Activated B cell treated with CpG ODN at 0.5 μM for 24 hours (primary cell): ENCODE data around the gene PPP1R2C. TPM values are rescaled to one million over a fixed set of nuclear protein-coding genes. Genes with fewer than 3 reads are reported as not detected.
A peak's percentile ranks its signal among the peaks of the same experiment; 100 is the strongest.

ENCODE experiments used
- ATAC-seq: fragments of 200-7000 bp; cut with Tn5 transposase; one replicate; pipeline ENCODE4 v1.10.0; 2021; ENCODE audit warnings: low read depth, mild to moderate bottlenecking, moderate library complexity
- CTCF ChIA-PET: fragments of 350-600 bp; sonication (Branson Sonifier 250); formaldehyde crosslinking; loops from one replicate; lab custom pipeline; 2021; ENCODE audit warnings: antibody characterized with exemption; lab: Charles Lee
- POLR2A ChIA-PET: fragments of 350-600 bp; sonication (Branson Sonifier 250); formaldehyde crosslinking; loops from one replicate; lab custom pipeline; 2021; ENCODE audit warnings: antibody characterized with exemption; lab: Charles Lee
- DNase-seq: peaks from one replicate; pipeline ENCODE4 v3.0.0; 2022
- H3K27ac Mint-ChIP-seq: one replicate; pipeline ENCODE4 v1.8.0; 2020; ENCODE audit warnings: mixed read lengths
- H3K27me3 Mint-ChIP-seq: one replicate; pipeline ENCODE4 v1.8.0; 2021; ENCODE audit warnings: mixed read lengths
- H3K36me3 Mint-ChIP-seq: one replicate; pipeline ENCODE4 v1.8.0; 2021; ENCODE audit warnings: low read depth, mixed read lengths
- H3K4me1 Mint-ChIP-seq: one replicate; pipeline ENCODE4 v1.8.0; 2021; ENCODE audit warnings: mixed read lengths
- H3K4me3 Mint-ChIP-seq: one replicate; pipeline ENCODE4 v1.8.0; 2020; ENCODE audit warnings: mild to moderate bottlenecking, mixed read lengths
- H3K9me3 Mint-ChIP-seq: one replicate; pipeline ENCODE4 v1.8.0; 2020; ENCODE audit warnings: mixed read lengths
- intact Hi-C: fragments of 100-400 bp; cut with micrococcal nuclease; formaldehyde crosslinking; loops from one replicate; pipeline ENCODE4 v1.15.1; 2024
- total RNA-seq: library from RNA; stranded (reverse); gene quantifications from 2 replicates; pipeline ENCODE4 v1.2.3, GENCODE V29; 2022
- TF ChIP-seq, protein P1 (sequence below): fragments of 200-600 bp; IDR thresholded peaks from one replicate; pipeline ENCODE4 v1.8.0; 2022; ENCODE audit warnings: antibody characterized with exemption, mild to moderate bottlenecking

The PPP1R2C gene
- total RNA-seq, 1 donor from 2014 or later = not detected

GRCh38 chrX:42739741-42740140 is 38.2 kb downstream of the PPP1R2C start:
- no peaks in the 10 kb centered on the region for H3K36me3 Mint-ChIP-seq
- intact Hi-C loops = loop anchor here (5.0 kb wide), 1 partner anchor 263 kb away; no protein-coding TSS in a partner anchor
- DNase-seq (no peak), ATAC-seq (no peak)
- TF ChIP-seq, protein P1, sequence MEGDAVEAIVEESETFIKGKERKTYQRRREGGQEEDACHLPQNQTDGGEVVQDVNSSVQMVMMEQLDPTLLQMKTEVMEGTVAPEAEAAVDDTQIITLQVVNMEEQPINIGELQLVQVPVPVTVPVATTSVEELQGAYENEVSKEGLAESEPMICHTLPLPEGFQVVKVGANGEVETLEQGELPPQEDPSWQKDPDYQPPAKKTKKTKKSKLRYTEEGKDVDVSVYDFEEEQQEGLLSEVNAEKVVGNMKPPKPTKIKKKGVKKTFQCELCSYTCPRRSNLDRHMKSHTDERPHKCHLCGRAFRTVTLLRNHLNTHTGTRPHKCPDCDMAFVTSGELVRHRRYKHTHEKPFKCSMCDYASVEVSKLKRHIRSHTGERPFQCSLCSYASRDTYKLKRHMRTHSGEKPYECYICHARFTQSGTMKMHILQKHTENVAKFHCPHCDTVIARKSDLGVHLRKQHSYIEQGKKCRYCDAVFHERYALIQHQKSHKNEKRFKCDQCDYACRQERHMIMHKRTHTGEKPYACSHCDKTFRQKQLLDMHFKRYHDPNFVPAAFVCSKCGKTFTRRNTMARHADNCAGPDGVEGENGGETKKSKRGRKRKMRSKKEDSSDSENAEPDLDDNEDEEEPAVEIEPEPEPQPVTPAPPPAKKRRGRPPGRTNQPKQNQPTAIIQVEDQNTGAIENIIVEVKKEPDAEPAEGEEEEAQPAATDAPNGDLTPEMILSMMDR = no peak
- POLR2A ChIA-PET = no interaction called here
- H3K9me3 Mint-ChIP-seq = no peaks in the 10 kb centered on the region
- CTCF ChIA-PET = no interaction called here
- H3K27me3 Mint-ChIP-seq = no peaks in the 10 kb centered on the region
- peaks cover 16% of the 10 kb centered on the region for H3K4me1 Mint-ChIP-seq
- H3K27ac Mint-ChIP-seq = peak overlapping the region; percentile 88
- H3K4me3 Mint-ChIP-seq = peak overlapping the region; percentile 41

GRCh38 chrX:42739258-42739657 is 38.7 kb downstream of the PPP1R2C start:
- H3K36me3 Mint-ChIP-seq = no peaks in the 10 kb centered on the region
- H3K27me3 Mint-ChIP-seq = no peaks in the 10 kb centered on the region
- intact Hi-C loops = no loop called here
- CTCF ChIA-PET = no interaction called here
- peaks cover 18% of the 10 kb centered on the region for H3K4me1 Mint-ChIP-seq
- H3K27ac Mint-ChIP-seq = peak overlapping the region; percentile 88
- ATAC-seq (peak; percentile 54), DNase-seq (no peak)
- no peaks in the 10 kb centered on the region for H3K9me3 Mint-ChIP-seq
- POLR2A ChIA-PET = no interaction called here
- peak overlapping the region; percentile 41 for H3K4me3 Mint-ChIP-seq
- TF ChIP-seq, protein P1 = no peak

DNA sequence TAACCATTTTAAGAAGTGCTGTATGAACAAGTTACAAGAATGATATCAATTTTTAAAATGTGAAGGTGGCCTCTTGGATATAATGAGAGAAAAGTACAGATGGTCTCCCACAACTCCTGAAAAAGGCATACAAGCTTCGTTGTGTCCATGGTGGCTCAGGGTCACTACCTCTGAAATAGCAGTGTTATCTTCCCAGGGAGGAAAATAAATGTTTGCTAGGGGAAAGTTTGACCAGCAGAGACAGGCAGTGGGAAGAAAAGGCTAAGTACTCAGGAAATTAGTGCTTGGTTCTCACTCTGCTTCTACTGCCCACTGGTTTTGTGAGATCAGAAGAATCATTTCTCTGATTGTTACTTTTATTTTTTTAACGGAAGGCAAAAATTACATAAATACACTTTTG is 39.4 kb downstream of the PPP1R2C start:
- H3K27me3 Mint-ChIP-seq = no peaks in the 10 kb centered on the region
- POLR2A ChIA-PET = no interaction called here
- CTCF ChIA-PET = no interaction called here
- no peak for ATAC-seq
- TF ChIP-seq, protein P1 = no peak
- H3K9me3 Mint-ChIP-seq = no peaks in the 10 kb centered on the region
- no peaks in the 10 kb centered on the region for H3K36me3 Mint-ChIP-seq
- H3K27ac Mint-ChIP-seq = no peak overlapping the region
- no peak for DNase-seq
- peaks cover 18% of the 10 kb centered on the region for H3K4me1 Mint-ChIP-seq
- H3K4me3 Mint-ChIP-seq = no peak overlapping the region
- intact Hi-C loops = no loop called here

GRCh38 chrX:42735250-42735649 is 42.7 kb downstream of the PPP1R2C start:
- TF ChIP-seq, protein P1 = no peak
- H3K4me1 Mint-ChIP-seq = peaks cover 14% of the 10 kb centered on the region
- intact Hi-C loops = no loop called here
- ATAC-seq = no peak
- no peak for DNase-seq
- no peak overlapping the region for H3K27ac Mint-ChIP-seq
- CTCF ChIA-PET = no interaction called here
- H3K27me3 Mint-ChIP-seq = no peaks in the 10 kb centered on the region
- H3K9me3 Mint-ChIP-seq = no peaks in the 10 kb centered on the region
- no peaks in the 10 kb centered on the region for H3K36me3 Mint-ChIP-seq
- no peak overlapping the region for H3K4me3 Mint-ChIP-seq
- POLR2A ChIA-PET = no interaction called here

DNA sequence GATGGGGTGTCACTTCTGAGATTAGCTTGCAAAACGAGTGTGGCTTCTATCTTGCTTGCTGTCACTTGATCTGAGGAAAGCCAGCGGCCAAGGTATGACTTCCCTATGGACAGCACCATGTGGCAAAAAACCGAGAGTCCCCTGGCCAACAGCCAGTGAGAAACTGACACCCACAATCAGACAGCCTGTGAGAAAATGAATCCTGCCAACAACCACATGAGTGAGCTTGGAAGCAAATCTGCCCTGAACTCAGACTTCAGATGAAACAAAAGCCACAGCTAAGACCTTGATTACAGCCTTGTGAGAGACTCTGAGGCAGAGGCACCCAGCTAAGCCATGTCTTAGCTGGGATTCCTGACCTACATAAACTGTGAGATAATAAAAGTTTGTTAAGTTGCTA is 45.5 kb downstream of the PPP1R2C start:
- Mint-ChIP-seq H3K4me3 (no peak overlapping the region), H3K36me3 (no peaks in the 10 kb centered on the region), H3K27me3 (no peaks in the 10 kb centered on the region), H3K27ac (no peak overlapping the region), H3K9me3 (no peaks in the 10 kb centered on the region), H3K4me1 (peaks cover 4% of the 10 kb centered on the region)
- ATAC-seq (no peak), DNase-seq (no peak)
- ChIA-PET CTCF (no interaction called here), POLR2A (no interaction called here)
- intact Hi-C loops = no loop called here
- TF ChIP-seq, protein P1 = no peak
